Measurements from ENCODE around the gene CNTNAP2. TPM values are rescaled to one million over a fixed set of nuclear protein-coding genes. Genes with fewer than 3 reads are reported as not detected.
"Not testable (repeated sequence)": the region's sequence is repeated elsewhere in the genome, so short reads cannot be mapped to it uniquely, and the experiment has no call there.

The CNTNAP2 gene
- total and polyA plus RNA-seq, 2 of the 8 experiments (the other 6 are each of a cell fraction or from before 2014, with no cell fraction given): 27.9 to 71.0 TPM

- H3K36me3 ChIP-seq (ENCODE audit: control insufficient read depth in 2 of 4, insufficient read depth in 4 of 4, low read length in 3 of 4); H3K23me2 ChIP-seq (ENCODE audit: low read depth, low read length); H4K91ac ChIP-seq (replicated peaks; ENCODE audit: insufficient read length, low read length); H3K18ac ChIP-seq (ENCODE audit: extremely low read depth, low read length); FAIRE-seq; POLR2A ChIA-PET (ENCODE audit: partially characterized antibody); H2BK15ac ChIP-seq (ENCODE audit: low read length); H2BK120ac ChIP-seq (replicated peaks; ENCODE audit: low read depth, low read length); H3K79me1 ChIP-seq (ENCODE audit: low read depth, low read length); H4K8ac ChIP-seq (ENCODE audit: extremely low read depth, insufficient read depth, low read length); H3K4me2 ChIP-seq (ENCODE audit: insufficient read depth in 1 of 2, low read depth in 2 of 2, low read length in 2 of 2); H2AFZ ChIP-seq (ENCODE audit: low read length); H4K5ac ChIP-seq (ENCODE audit: insufficient read length, low read depth, low read length); H3K4me1 ChIP-seq (replicated peaks in 1 of 4; ENCODE audit: control insufficient read depth in 3 of 4, insufficient read depth in 4 of 4, low read length in 3 of 4); H2AK5ac ChIP-seq (ENCODE audit: low read depth, low read length); H2BK12ac ChIP-seq (ENCODE audit: low read depth, low read length); H2BK20ac ChIP-seq (ENCODE audit: low read length); H3K27me3 ChIP-seq (replicated peaks in 1 of 4; ENCODE audit: control insufficient read depth in 3 of 4, extremely low read depth in 1 of 4, insufficient read depth in 3 of 4, low read length in 3 of 4); H3K56ac ChIP-seq (replicated peaks; ENCODE audit: insufficient read length, low read depth, low read length); H3K14ac ChIP-seq (ENCODE audit: insufficient read length); H3K4me3 ChIP-seq (ENCODE audit: extremely low read depth in 1 of 4, insufficient read depth in 2 of 4, low read depth in 3 of 4, low read length in 4 of 4); H4K20me1 ChIP-seq (replicated peaks in 1 of 2; ENCODE audit: control insufficient read depth in 1 of 2, insufficient read depth in 2 of 2, low read length in 2 of 2); H3K23ac ChIP-seq (ENCODE audit: insufficient read length); CTCF ChIA-PET (ENCODE audit: partially characterized antibody); H3K79me2 ChIP-seq (ENCODE audit: control insufficient read depth in 1 of 2, insufficient read depth in 2 of 2, low read length in 2 of 2); H3K4ac ChIP-seq (replicated peaks; ENCODE audit: insufficient read length, low read depth, low read length); H2BK5ac ChIP-seq (ENCODE audit: low read depth, low read length); H3K9ac ChIP-seq (replicated peaks in 1 of 4; ENCODE audit: extremely low read depth in 1 of 4, low read depth in 3 of 4, low read length in 3 of 4); H3K27ac ChIP-seq (ENCODE audit: low read depth, low read length): not testable (repeated sequence)
- peaks cover 9 to 13% of the 10 kb centered on the region in 2 experiments for H3K9me3 ChIP-seq (ENCODE audit: insufficient read depth in 2 of 2, low read depth in 1 of 2, low read length in 1 of 2)
- peak in 1 of 2 experiments; percentile 56 for DNase-seq (ENCODE audit: low read depth in 1 of 2, low spot score in 2 of 2)
- TF ChIP-seq EP300 (IDR thresholded peaks at IDR 0.05; ENCODE audit: borderline replicate concordance in 1 of 2, low read depth in 2 of 2, low read length in 2 of 2): peak in 1 of 2 experiments; percentile 79; a peak in 1 of 3 replicates
- WGBS, 2 experiments (ENCODE audit: extremely low coverage in 1 of 2, insufficient coverage in 1 of 2, insufficient read length in 1 of 2, insufficient replicate concordance in 2 of 2, low coverage in 1 of 2, low lambda C conversion rate in 2 of 2, missing lambda C conversion rate in 1 of 2): 91% methylated on average over 9 of the region's 9 CpGs; no CpG with 5 or more reads in 1 of the 2 experiments
Measured at GRCh38 chr7:146191428-146191827, 74.8 kb downstream of the CNTNAP2 start.
